GM19397 (cell line): ENCODE measurements around the gene NAP1L4.

ENCODE experiments used
- ATAC-seq: cut with Tn5 transposase; IDR thresholded peaks from one replicate; pipeline ENCODE4 v1.9.1; 2021; ENCODE audit warnings: mild to moderate bottlenecking, moderate library complexity; ENCODE audit not compliant: unreplicated experiment

NAP1L4 gene

DNA sequence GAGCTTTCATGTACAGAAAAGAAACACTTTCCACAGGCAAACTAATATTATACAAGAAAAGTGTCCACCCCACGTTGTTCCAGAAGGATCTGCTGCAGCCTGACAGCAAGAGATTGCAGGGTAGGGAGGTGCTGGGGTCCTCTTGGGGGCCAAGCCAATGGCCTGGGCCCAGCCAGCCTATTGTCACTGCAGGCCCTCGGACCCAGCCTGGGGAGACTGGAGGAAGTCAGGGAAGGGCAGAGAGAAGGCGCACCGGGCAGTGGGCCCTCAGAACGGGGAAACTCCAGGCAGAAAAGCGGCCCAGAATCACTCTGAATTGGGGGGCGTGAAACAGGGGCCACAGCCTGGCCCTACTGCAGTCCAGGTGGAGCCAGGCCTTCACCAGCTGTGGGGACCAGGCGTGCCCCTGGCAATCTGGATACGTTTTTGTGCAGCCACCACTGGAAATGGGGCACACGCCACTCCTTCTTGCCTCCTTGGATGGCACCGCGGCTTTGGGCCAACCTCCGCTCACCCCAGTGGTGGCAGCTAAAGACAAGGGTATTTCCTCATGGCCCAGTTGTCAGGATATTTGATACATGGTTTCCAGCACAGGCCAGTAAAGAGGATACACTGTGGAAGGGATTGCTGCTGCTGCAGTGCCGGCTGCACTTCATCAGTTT, 3.9 kb upstream of the NAP1L4 start:
- no peak for ATAC-seq

DNA sequence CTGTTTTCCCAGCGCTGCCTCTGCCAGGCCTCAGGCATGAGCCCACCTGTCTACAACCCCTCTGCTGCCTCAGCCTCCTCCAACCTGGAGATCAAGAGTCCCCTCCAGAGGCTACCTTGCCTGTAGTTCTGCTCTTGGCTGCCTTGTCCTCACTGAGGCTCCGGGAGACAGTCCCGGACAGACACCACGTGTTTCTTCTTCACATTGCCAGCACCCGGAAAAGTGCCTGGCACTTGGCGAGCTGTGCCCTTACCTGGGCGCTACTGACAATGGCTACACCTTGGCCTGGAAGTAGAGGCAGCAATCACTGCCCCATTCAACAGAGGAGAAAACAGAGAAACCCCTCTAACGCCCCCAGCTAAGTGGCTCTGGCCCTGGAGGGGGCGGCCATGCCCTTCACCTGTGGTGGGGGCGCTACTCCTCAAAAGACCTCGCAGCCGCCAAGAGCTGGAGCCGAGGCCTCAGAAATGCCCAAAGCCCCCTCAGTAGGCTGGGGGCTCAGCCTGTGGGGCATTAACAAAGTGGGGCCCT, 3.0 kb upstream of the NAP1L4 start:
- ATAC-seq = no peak

DNA sequence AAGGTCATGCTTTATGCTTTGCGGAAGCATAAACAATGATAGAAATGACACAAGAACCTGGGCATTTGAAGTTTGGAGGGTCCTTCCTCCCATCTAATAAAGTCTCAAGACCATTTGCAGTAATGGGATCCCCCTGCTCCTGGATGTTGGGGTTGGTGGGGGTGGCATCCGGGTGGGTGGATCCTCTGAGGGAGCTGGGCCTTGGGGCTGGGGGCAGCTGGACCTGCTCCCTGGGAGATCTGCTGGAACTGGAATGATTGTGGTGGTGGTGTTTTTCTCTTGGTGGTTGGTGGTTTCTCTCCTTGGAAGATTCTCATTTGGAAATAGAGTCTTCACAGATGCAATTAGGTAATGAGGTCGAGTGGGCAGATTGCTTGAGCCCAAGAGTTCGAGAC, 2.2 kb upstream of the NAP1L4 start:
- ATAC-seq = no peak

DNA sequence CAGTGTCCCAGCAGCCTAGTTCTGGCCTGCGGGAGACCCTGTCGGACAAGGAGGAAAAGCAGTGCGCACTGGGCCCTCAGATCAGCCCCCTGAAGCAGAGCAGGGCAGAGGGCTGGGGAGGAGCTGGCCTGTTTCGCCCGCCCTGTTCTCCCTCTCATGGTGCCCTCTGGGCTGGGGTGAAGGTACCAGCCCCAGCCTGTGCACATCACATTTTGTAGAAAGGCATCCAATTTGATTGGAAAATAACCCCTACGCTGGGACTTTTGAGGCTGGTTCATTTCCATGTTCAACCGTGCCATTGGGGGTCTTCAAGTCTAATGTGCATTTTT, 832 bp upstream of the NAP1L4 start:
- ATAC-seq = no peak

DNA sequence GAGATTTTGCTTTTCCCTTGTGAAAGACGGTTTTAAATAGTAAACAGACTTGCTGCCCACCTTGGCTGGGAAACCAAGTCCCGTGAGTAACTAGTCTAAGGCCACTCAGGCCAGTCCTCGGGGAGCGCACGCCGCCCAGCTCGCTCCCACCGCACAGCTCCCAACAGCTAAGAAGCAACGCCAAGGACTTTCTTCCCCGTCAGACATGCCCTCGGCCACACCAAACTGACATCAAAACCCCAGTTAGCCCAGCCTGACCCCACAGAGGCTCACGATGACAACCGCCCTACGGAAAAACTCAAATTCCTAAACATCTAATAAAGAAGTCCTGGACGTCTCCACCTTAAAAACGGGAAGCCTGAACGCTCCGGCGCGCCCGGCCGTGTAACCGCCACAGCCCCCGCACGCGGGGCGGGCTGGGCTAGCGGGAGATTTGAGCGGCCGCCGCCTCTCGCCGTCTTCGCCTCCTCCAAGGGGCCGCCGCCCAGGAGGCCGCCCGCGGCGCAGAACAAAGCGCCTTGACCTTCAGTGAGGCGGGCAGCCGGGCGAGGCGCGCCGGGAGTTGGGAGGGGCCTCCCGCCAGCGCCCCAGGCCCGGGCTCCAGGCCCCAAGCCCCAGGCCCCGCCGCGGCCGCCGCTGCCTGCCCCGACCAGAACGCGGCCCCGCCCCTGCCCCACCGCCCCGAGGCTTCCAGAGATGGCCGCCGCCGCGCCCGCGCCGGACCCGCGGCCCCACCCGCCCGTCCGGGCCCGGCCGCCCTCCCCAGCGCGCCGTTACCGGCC, 486 bp downstream of the NAP1L4 start:
- peak; percentile 48 for ATAC-seq

DNA sequence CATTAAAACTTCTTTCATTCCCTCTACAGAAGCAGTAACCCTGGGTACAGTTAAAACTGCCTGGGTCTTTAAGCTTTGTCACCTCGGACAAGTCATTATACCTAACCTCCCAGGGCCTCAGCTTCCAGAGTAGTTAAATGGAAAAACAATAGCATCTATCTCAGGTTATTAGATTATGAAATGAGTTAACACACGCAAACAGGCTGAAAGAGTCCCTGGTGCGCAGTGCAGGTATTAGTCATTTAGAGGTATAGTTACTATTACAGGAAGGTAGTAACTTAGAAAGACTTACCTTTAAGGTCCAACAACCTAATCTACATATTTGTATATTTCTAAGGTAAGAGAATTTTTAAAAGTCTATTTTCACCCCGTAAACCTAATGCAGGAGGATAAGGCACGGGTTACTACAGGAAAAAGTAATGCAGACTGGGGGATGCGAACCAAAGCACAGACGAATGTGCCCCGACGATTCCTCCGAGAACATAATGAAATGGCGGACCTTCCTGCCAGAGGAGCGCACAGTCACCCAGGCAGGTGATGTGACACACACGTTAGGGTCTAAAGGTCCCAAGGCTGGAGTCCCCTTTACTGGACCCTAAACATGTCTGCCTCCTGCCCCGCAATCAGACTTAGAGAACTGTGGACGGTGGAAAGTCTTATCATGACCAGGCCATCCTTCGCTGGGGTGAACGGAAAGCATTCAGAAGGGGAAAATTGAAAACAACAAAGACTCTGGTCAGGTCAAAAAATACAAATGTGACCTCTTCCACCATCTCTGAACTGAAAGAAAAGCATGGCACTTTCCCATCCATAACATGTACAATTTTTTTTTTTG, 1.3 kb downstream of the NAP1L4 start:
- ATAC-seq = no peak

DNA sequence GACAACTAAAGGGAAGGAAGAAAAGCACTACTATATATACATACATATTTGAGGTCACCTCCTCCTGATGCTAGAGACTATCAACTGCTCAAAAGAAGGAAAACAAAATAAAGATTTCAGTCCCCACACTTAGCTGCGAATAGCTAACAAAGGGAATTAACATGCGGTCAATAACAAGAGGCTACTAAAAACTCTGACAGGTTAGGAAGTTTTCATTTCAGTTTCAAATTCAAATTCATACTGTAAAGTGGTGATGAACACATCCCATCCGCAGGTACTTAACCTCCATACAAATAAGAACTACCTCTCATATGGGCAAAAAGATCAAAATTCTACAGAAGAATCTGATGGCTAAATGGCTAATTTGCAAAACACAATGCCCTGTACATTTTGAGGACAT, 2.6 kb downstream of the NAP1L4 start:
- ATAC-seq = no peak

DNA sequence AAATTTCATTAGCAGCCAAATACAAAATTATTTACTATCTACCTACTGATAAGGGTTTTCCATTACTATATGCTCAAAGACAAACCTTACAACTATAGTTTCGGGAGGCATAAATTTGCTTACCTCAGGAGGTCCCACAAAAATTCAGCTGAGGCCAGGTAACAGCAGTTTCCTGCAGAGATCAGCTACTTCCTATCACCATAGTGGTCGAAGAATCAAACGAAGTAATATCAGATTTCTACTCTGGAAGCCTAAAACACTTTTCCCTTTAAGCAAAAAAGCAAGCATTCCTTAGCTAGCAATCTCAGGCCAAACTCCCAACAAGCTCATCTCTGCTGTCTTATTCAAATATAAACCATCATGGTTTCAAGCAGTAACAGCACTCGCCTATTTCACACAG, 3.1 kb downstream of the NAP1L4 start:
- ATAC-seq = no peak

DNA sequence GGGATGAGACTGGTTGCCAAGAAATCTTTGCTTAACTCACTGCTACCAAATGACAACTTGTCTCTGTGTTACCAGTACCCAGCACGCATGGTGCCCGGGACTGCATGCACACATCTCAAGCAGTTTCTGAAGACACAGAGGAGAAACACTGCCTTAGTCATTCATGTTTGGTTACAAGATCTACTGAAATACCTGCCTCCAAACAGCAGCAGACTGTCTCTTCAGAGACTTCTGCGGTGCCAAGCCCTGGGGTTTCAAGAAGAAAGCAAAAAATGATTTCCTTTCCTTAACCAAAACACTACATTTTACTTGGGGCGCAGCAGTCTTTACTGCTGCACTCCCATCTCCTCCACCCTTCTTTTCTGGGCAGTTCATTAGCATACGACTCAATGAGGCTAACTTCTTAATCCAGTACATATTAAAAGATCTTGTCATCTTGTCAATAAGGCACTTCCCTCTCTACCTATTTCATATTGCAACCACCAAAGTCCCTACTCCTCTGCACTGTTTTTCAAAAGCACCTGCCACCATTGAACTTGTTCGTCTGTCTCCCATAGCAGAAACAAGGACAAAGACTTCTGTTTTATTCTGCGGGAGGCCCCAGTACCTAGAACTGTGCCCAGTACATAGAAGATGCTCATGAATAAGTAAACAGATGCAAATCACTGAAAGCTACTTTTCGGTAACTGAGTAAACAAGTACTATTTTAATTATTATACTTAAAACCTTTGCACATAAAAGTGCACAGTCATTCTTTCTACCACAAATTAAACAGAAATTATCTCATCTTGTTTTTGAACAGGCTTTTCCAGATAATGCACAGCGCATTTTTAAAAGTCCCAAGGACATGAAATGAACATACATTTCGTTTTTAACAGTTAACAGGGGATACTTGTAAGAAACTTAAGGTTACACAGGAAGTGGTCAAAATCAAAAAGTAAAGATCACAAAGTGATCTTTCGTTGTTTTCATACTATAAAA, 4.0 kb downstream of the NAP1L4 start:
- ATAC-seq = no peak

DNA sequence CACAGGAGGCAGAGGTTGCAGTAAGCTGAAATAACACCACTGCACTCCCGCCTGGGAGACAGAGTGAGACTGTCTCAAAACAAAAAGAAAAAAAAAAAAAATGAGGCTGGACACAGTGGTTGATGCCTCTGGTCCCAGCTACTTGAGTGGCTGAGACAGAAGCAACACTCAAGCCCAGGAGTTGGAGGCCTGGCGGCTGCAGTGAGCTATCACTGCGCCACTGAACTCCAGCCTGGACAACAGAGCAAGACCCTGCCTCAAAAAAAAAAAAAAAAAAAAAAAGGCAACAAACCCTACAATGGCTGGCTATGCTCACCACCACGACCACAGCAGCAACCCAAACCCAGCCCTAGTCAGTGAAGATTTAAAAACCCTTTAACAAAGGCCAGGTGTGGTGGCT, 8.2 kb downstream of the NAP1L4 start:
- no peak for ATAC-seq

DNA sequence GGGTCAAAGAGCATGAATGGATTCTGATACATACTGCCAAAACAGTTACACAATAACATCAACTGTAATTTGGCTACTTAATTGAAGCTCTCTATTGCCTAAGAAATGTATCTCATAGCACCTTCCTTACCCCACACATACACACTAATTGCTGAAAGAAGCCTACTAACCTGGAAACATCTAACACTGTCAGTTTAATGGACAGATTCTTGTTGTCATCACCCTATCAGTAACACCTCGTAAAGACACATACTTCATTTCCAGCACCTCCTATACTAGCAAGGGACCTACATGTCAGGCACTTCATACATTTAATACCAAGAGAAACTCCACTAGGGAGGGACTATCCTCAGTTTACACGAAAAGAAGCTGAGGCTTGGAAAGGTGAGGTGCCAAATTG, 9.9 kb downstream of the NAP1L4 start:
- no peak for ATAC-seq

DNA sequence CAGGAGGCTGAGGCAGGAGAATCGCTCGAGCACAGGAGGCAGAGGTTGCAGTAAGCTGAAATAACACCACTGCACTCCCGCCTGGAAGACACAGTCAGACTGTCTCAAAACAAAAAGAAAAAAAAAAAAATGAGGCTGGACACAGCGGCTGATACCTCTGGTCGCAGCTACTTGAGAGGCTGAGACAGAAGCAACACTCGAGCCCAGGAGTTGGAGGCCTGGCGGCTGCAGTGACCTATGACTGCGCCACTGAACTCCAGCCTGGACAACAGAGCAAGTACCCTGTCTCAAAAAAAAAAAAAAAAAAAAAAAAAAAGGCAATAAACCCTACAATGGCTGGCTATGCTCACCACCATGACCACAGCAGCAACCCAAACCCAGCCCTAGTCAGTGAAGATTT, 11.0 kb downstream of the NAP1L4 start:
- ATAC-seq = no peak

DNA sequence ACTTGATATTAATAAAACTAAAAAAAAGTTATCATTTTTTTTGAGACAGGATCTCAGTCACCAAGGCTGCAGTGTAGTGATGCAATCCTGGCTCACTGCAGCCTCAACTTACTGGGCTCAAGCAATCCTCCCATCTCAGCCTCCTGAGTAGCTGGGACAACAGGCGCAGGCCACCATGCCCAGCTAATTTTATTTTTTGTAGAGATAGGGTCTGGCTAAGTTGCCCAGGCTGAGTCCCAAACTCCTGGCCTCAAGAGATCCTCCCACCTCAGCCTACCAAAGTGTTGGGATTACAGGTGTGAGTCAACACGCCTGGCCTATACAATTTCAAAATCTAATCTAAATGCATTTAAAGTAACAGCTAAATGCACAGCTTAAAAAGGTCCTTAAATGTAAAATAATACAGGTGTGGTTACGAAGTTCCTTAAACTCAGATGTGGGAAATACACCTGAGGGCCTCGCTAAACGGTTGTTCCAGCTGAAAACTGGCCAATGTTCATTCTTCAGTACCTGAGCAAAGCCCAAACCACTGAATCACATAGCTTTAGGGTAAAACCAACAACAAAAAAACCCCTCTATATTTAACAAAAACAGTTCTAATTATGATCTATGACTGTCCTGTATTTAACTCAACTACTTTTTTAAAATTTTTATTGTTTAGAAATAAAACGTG, 11.8 kb downstream of the NAP1L4 start:
- ATAC-seq = no peak

DNA sequence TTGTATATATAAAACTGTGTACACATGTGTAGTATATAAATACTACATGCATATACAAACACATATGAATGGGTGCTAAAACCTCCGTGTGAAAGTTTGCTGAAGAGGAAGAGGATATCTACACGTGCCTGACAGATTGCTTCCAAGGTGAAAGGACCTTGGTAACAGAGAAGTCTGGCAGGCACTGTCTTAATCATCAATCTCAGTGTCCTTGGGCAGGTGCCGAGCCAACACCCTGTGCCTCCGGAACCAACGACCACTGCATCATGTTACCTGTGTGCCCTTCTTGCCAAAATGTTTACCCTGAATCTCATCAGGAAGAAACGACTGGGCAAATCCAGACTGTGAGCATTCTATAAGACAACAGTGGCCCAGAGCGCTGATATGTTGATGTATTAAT, 15.0 kb downstream of the NAP1L4 start:
- no peak for ATAC-seq

DNA sequence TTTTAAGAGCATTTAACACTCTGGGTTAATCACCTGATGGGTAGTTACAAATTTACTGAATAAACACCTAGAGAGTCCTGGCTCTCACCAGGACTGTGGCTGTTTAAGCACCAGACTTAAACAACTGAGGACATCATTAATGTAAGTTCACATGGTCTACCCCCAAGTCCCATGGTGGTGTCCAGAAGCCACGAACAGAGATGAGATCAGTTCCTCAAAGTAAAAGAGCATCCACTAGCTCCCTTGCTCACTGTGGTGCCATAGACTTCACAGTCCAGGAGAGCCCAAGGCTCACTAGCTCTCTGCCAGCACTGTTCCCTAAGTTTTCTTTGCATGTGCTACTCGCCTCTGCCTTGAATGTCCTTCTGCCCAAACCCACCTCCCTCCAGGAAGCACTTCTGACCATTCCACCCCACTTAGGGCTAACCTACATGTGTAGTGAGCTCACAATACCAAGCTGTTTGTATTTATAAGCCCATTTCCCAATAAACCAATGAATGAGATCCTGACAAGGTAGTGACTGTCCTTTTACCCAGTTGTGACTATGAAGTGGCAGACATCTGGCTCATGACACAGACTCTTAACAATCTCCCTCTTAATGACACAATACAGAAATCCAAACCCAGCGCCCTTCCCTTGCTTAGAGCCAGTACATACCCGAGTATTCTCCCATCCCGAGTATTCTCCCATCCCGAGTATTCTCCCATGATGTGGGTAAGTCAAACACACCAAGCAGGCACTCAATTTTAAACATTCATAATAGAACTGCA, 15.7 kb downstream of the NAP1L4 start:
- no peak for ATAC-seq

DNA sequence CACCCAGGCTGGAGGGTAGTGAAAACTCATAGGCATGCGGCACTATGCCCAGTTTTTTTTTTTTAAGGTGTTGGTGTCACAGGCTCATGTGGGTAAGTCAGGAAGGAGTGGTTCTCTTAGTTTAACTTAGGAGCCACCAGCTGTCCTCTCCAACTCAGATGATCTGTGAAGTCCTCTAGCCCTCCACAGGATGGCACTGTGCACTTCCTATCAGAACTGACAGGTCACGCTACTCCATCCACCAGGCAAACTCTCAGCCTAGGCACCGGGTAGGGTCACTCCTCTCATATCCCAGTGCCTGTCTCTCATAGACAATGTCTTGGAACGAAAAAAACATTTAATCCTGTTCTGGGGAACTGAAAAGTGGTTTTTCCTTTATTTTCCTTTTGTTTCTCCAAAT, 16.5 kb downstream of the NAP1L4 start:
- ATAC-seq = no peak

DNA sequence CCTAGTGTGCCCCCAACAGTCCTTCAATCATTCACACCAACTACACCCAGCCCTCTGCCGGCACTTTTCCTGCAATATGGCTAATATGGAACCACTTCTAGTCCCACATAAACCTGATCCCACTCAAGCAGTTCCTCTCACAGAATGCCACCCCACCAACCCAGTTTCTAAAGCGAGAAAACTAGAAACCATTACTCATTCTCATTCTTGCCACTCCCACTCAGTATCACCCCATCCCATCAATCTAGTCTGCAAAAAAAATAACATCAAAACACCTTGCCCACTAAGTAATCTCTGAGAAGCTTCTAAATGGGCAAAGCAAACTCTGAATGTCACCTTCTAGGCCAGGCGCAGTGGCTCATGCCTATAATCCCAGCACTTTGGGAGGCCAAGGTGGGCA, 17.9 kb downstream of the NAP1L4 start:
- ATAC-seq = no peak

DNA sequence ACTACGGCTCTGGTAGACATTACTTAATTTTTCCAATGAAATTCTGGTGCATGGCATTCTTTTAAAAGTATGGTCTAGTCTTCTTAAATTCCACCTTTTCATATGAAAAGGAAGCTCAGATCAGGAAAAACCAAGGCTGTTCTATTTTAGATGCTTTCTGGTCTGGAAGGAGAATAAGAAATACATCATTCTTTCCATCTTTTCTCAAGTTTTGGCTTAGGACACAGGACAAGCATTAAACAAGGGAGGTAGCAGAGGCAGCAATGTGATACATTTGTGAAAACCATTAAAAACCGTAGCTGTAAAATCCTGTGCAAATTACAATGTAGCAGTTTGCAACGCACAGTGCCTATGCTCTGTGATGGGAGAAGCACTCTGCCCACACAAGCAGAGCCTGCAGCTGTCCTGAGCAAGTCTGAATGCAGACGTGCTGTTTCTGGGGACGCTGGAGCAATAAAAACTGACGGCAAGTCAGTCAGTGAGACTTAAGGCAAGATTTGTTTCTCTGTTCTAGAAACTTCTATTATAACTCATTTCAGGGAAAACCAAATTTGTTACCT, 23.7 kb downstream of the NAP1L4 start:
- no peak for ATAC-seq

DNA sequence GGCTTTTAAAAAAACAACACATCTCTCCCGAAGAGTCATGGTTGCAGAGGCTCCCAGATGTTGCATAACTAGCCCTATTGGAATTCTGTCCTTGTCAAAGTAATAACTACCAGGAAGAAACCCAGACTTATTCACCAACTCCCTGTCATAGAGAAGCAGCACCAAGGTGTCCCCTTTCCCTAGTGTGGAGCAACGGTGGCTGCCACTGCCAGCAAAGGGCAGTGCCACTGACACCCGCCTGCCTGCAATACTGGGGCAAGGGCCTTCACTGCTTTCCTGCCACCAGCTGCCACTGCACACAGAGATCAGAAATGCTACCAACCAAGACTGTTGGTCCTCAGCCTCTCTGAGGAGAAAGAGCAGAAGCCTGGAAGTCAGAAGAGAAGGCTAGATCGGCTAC, 27.3 kb downstream of the NAP1L4 start:
- no peak for ATAC-seq
